GM18870 (cell line): ENCODE measurements around the gene FYN.

ENCODE experiments used
- ATAC-seq: cut with Tn5 transposase; IDR thresholded peaks from one replicate; pipeline ENCODE4 v1.9.1; 2021; ENCODE audit warnings: moderate library complexity; ENCODE audit not compliant: unreplicated experiment

Gene FYN

DNA sequence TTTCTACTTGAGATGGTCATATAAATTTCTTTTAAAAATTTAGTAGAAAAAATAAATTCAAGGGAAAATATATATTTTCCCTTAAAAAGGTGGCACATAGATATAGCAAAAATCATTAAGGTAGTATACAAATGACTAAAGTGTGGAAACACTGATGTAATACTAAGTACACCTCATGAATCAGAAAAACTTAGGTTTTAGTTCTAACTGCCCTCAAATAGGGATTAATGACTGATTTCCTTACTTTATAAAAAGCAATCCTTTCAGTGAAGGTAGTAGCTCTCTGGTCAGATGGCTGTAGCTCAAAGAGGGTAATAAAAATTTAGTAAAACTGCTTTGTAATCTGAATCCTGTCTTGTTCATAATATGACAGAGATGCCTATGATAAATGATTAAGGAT lies 63.5 kb downstream of the FYN start:
- ATAC-seq = no peak

DNA sequence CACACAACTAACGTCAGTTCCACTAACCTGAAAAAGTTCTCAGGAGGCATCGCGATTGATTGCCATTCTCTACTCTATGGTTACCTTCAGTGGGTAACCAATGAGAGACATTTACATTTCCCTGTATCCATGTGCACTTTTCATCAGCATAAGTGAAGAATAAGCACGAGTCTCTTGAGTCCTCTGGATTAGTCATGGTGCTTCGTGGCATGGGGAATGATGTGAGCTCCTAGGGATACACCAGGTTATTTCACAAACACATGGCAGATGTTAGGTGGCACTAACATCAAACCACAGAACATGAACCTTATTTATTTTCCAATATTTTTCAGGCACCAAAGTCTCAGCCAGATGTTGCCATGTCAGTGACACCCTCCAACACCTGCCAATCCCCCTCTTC lies 64.0 kb downstream of the FYN start:
- no peak for ATAC-seq

DNA sequence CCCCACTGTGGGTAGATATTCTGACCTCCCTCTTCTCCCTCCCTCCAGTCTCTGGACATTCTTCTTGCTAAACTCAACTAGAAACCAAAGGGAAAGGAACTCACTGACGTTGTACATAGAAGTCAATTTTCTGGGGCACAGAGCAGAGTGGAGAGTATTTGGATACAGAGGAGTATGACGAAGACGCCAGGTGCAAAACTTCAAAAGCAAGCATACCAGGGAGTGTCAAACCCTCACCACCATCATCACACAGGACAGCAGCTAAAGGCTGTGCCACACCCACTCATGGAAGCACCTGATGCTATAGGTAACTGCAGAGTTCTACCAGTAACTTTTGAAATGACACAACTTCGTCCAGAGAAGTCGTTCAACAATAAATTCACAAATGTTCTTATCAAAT lies 64.8 kb downstream of the FYN start:
- no peak for ATAC-seq

DNA sequence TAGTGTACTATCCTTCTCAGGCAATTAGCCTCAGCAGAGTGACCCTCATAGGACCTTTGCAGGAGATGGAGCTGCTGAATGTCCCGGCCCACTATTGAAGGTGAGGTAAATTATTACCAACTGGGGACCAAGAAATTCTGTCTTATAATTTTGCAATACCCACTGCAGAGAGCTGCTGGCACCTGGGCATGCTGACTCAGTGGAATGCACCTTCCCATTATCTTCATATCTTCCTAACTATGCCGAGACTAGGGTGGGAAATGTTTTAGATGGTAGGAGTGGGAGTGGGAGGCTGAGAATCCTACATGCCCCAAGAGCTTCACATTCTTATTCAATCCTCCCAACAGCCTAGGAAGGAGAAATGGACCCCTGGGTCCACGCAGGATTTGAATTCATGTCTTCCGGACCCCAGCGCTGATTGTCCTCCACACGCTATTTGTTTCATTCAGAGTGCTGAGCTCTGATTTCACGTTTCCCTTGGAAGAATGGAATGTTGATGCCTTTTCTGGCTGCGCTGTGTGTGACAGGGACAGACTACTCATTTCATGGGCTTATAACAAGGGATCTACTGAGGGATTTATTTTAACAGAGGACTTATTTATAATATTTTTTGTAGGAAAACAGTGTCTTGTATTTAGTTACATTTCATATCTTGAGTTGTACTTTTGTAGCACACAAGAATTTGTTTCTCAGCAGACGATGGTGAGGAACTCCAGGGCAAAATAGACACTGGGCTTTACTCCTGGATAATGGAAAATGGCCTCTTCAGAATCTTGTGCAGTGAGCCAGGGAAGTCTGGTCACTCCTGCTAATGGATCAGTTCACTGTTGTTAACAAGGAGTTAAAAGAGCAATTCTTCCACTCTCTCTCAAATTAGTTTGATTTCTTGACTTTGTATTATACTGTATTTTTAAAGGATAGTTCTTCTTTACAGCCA lies 66.4 kb downstream of the FYN start:
- ATAC-seq = no peak

DNA sequence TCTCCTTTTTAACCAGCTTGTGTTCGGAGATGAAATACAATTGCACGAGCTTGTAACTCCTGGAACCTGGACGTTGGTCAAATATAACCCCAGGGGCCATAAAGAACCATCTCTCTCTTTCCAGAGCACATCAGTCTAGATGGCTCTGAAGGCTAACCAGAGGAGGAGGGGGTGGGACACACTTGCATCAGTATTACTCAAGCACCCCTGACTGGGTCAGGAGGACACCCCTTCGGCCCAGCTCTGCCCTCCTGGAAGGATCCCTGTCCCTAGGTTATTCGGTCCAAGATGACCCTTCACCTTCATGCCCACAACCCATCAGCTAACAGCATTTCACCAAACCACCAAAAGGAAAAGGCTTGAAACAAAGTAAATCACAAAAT lies 67.1 kb downstream of the FYN start:
- no peak for ATAC-seq

DNA sequence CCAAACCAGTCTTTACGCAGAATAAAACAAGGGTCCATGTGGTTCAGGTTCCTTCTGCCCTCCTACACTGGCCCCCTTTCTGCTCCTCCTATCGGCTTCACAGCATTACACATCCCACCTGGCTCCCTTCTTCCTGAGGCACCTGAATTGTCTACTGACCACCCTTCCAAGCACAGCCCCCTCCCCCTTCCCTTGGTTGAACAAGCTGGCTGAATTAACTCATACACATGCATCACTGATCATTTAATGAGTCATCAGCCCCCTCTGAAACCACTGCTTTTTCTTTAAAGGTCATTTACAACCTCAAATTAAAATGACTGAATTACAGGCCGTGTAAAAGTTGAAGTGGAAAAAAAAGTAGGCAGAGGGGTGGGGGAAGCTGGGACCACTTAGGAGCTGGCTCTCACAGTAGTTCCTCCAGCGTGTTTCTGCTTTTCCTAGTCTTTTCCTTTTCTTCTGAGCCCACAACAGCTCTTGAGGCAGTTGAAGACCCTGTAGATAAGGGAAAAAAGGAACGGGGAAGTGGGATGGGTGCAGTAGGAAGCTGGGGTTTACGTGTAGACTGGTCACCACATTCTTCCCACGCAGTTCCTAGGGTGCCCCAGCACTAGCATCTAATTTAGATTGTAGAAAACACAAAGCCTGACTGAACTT lies 67.6 kb downstream of the FYN start:
- ATAC-seq = peak; percentile 43

DNA sequence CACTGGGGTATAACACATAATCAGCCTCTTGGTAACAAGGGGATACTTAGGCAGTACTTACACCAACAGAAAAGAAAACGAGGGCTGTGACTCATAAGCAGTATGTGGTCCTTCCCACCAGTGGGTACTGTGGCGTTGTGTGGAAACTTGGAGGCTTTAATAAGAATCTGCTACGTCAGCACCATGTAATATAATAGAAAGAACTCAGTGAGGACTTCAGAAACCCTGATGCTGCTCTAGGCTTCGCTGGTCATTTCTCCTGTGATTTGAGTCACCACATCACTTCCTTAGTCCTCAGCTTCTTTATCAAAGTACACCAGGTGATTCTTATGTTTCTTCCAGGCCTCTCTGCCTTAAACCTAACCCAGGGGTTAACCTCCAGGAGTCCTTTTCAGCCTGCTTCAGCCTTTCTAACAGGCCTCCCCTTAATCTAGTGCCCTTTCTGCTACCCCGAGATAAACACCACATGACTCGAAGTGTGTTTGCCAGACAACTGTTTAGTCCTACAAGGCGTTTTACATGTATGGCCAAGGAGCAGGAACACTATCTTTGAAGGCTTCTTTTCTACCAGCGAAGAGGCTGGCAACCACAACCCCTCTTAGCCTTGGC lies 68.5 kb downstream of the FYN start:
- ATAC-seq = peak; percentile 70

DNA sequence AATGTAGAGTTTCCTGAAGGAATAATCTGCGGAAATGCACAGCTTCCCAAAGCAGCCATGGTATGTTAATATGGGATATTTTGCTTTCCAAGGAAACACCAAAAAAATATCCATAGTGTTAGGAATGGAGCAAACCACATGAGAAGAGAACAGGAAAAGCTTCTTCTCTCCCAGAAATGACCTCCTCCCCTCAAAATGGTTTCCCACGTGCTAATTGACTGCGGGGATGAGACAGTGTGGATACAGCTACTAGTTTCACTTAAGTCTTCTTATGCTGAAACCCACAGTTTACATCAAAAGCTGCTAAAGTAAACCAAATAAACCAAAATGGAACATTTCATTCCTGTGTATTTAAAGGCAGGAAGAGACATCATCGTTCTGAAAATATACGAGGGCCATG lies 69.4 kb downstream of the FYN start:
- no peak for ATAC-seq

DNA sequence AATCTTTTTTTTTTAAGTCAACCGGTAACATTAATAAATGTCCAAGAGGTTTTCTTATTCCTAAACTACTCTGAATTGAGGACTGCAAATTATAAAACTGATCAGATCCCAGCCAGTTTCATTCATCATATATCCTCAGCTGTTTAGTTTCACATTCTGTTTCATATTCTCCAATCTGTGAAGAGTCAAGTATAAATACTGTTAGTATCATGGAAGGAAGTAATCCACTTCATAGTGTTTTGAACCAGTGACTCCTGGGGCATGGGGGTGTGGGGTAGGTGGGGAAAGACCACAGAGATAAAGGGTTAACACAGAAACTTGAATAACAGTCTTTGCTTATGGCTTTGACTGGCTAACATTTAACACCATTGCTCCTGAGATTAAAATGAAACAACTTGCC lies 69.9 kb downstream of the FYN start:
- no peak for ATAC-seq

DNA sequence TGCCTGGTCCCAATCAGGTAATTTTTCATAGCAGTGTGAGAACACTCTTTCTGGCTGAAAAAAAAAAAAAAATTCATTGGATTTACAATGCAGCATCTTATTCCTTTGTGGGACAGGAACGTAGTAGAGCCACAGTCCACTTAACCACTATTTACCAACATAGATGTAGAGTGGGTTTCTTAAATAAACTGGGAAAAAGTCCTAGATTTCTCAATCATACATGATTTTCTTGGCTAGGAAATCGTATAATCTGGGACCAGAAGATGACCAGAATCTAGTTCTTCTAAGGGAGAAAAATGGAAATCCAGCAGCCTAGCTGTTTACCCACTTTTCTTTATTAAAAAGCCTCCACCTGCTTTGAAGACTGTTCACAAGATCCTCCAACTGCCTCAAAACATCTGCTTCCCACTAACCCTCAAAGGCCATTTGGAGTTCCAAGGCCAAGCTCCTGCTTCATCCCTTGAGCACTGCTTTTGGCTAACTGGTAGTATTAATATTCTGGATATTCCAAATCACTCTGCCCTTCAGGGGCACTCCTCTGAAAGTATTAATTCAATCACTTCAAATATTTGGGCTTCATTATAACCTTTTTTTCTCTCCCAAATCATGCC lies 70.4 kb downstream of the FYN start:
- ATAC-seq = no peak

DNA sequence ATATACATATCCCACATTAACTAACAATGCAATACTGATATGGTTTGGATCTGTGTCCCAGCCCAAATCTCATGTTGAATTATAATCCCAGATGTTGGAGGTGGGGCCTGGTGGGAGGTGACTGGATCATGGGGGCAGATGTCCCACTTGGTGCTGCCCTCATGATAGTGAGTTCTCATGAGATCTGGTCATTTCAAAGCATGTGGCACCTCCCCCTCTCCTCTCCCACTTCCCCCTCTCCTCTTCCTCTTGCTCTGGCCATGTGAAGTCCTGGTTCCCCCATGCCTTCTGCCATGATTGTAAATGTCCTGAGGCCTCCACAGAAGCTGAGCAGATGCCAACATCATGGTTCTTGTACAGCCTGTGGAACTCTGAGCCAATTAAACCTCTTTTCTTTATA lies 71.2 kb downstream of the FYN start:
- ATAC-seq = no peak

DNA sequence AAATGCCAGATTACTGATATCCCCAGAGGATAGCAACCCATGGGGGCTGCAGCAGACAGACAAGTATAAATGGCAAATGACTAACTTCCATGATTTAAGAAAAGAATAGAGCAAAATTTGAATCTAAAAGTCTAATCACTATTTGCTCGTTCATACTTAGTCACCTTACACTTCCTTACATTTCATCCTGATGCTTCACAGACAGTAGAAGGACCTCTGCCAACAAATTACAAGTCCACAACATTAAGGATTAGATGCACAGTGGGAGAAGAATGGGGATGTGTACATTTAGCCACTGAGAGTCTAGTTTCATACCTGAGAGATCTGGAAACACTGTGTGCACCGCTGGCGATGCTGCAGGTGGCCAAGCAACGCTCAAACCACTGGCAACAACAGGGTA lies 72.4 kb downstream of the FYN start:
- no peak for ATAC-seq

DNA sequence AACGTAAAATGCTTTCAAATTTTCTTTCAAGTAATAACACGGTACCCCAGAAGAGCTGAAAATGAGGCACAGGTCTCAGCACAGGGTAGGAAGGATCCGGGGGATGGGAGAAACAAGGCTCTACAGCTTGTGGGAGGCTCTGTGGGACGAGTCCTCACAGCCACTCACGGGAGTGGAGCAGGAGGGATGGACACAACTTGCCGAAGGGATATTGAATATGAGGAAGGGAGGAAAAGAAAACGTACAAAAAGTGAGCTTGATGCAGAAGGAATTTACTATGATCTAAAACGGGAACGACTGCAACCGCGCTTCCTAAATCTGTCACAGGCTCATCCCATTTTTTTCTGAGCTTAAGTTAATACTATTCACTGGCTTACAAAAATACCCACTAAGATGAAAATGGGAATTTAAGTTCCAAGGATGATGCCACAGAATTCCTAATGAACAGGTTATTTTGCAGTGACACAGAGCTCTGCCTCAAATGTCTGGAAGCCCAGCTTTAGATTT lies 72.9 kb downstream of the FYN start:
- no peak for ATAC-seq

DNA sequence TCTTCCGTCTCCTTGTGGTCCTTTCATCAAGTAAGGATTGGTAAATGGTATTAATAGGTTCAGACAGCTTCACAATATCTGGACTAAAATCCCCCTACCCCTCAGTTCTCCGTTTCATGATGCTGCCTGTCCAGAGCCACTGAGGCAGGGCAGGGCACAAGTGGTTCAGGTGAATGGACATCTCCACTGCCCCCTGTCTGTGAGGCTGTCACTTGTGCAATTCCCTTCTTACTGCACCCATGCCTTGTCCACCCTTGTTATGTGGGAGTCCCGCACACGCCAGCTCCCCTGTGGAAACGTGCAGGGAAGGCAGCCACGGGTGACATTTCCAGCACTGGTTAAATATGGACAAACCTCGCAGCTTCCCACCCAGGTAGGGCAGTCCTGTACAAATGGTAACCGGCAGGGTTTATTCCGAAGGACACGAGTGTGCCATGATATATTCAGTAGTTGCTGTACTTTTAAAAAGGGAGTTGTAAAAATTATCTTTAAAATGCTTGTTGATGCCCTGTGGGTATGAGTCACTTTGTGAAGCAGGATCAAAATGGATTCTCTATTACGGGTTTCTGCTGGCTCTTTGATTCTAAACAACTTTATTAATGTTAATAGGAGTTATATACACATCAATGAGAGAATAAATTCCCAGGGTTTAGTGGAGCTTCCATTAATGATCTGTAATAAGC lies 73.5 kb downstream of the FYN start:
- no peak for ATAC-seq

DNA sequence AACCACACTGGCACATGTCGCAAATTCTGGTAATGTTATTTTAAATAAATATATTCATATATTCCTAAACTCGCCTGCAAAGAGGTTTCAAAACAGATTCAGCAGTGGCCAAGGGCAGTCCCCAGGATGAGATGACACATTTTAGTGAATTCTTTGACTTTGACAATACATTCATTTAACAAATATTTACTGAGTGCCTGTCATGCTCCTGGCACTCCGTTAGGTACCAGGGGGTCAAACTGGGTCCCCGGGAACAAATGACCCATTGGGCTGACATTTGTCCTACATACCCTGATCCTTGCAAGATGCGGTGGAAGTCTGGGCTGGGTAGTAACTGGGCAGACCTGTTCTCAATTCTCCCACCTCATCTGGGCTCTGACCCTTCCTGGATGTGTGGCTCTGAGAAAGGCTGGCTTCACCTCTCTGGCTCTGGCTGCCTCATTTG lies 74.9 kb downstream of the FYN start:
- no peak for ATAC-seq

DNA sequence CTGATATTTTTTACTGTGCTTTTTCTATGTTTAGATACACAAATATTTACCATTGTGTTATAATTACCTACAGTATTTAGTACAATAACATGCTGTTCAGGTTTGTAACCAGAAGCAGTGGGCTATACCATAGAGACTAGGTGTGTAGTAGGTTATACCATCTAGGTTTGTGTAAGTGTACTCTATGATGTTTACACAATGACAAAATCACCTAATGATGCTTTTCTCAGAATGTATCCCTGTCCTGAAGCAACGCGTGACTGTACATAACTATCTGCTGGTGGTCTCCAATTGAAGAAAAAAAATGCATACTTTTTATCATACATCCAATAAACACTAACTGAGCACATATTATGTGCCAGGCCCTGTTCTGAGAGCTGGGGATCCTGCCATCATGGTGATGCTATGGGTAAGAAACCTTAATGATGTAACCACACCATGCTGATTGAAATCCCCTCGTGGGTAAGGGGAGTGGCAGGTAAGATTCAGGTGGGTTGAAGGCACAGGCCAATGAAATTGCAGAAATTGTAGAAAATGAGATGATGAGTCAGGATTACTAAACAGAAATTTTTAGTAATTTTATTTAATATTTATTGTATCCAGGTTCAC lies 76.8 kb downstream of the FYN start:
- ATAC-seq = no peak

DNA sequence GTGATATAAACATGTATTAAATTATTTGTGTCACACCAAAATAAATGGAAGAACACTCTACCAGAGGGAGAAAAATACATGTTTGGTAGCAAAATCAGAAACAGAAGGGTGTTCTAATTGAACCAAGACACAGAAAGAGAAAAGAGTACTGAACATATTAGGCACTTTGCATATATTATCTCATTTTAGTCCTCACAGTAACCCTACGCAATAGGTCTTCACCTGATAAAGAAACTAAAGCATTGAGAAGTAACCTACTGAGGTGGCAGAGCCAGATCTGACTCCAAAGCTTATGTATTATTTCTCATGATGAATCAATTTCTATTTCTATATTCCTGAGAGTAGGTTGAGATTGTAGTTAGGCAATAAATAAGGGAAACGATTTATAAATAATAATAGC lies 77.7 kb downstream of the FYN start:
- ATAC-seq = no peak

DNA sequence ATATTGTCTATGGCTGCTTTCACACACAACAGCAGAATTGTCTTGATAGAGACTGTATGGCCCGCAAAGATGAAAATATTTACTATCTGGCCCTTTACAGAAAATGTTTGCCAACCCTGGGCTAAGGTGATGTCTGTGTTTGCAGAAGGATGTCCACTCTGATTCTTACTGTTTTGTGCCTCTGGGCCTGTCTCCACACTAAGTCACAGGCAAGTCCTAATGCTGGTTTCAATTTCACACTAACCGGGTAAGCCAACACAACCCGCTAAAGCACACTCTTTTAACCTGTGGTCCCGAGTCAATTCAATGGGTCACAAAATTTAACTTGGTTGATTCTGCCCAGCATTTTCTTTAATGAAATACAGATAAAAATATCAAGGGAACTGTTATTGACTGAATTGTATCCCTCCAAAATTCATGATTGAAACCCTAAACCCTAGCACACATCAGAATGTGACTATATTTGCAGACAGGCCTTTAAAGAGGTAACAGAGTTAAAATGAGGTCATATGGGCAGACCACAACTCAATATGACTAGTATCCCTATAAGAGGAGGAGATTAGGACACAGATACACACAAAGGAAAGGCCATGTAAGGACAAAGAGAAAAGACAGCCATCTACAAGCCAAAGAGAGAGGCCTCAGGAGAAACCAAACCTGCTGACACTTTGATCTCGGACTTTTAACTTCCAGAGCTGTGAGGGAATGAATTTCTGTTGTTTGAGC lies 78.4 kb downstream of the FYN start:
- ATAC-seq = no peak

DNA sequence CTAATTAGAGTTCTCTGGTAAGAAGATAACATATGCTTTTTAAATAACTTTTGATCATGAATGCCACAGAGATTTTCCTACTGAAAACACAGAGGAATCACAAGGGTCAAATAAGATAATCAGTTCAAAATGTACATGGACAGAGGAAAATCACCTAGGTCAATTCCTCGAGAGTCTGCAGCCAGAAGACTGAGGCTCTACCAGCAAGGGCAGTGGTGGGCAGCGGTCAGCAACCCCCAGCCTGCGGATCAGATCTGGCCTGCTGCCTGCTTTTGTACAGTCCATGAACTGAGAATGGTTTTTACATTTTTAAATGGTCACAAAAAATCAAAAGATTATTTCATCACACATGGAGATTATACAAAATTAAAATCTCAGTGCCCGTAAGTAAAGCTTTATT lies 79.0 kb downstream of the FYN start:
- no peak for ATAC-seq

DNA sequence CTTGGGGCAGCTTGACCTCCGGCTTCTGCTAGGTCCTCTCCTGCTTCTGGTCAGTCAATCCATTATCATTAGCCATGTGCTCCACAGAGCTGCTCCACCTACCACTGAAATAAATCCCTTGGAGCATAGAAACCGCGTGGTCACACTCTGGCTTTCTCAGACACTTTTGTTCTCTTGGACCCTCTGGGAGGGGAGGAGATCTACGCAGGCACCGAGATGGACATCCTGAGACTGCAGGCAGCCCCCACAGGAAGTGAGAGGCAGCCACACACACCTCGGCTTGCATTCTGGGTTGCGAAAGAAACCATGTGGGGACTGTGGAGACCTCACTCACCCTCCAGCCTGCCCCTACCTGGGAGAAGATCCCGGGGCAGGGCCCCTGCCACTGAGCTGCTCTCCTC lies 79.5 kb downstream of the FYN start:
- ATAC-seq = no peak
